ENCODE data around the gene PGM2.

The PGM2 gene

GRCh38 chr4:37896206-37896860, 69.8 kb downstream of the PGM2 start:
- DNase-seq (ENCODE audit: low read depth in 3 of 3, low spot score in 1 of 3) = no peak

GRCh38 chr4:37902212-37902611, 75.7 kb downstream of the PGM2 start:
- no peak for DNase-seq (ENCODE audit: low read depth in 3 of 3, low spot score in 1 of 3)

- DNase-seq (ENCODE audit: low read depth in 3 of 3, low spot score in 1 of 3) = no peak
Measured at GRCh38 chr4:37902738-37903693, 76.5 kb downstream of the PGM2 start.

- no peak for DNase-seq (ENCODE audit: low read depth in 3 of 3, low spot score in 1 of 3)
Measured at GRCh38 chr4:37903901-37904300, 77.4 kb downstream of the PGM2 start.

GRCh38 chr4:37904824-37905223, 78.3 kb downstream of the PGM2 start:
- DNase-seq (ENCODE audit: low read depth in 3 of 3, low spot score in 1 of 3) = no peak

GRCh38 chr4:37905533-37906169, 79.2 kb downstream of the PGM2 start:
- no peak for DNase-seq (ENCODE audit: low read depth in 3 of 3, low spot score in 1 of 3)

GRCh38 chr4:37908488-37909331, 82.2 kb downstream of the PGM2 start:
- no peak for DNase-seq (ENCODE audit: low read depth in 3 of 3, low spot score in 1 of 3)

- DNase-seq (ENCODE audit: low read depth in 3 of 3, low spot score in 1 of 3) = no peak
Measured at GRCh38 chr4:37909332-37910090, 83.0 kb downstream of the PGM2 start.

- no peak for DNase-seq (ENCODE audit: low read depth in 3 of 3, low spot score in 1 of 3)
Measured at GRCh38 chr4:37910091-37910486, 83.6 kb downstream of the PGM2 start.
